SHP77 treated with DMSO at 0.1 percent for 48 hours (cell line): ENCODE measurements around the gene CPAMD8.
"Not testable (repeated sequence)": the region's sequence is repeated elsewhere in the genome, so short reads cannot be mapped to it uniquely, and the experiment has no call there.

Experiments
- DNase-seq: peaks from one replicate; lab custom pipeline; 2025; lab: John Stamatoyannopoulos, UW

CPAMD8 gene

DNA sequence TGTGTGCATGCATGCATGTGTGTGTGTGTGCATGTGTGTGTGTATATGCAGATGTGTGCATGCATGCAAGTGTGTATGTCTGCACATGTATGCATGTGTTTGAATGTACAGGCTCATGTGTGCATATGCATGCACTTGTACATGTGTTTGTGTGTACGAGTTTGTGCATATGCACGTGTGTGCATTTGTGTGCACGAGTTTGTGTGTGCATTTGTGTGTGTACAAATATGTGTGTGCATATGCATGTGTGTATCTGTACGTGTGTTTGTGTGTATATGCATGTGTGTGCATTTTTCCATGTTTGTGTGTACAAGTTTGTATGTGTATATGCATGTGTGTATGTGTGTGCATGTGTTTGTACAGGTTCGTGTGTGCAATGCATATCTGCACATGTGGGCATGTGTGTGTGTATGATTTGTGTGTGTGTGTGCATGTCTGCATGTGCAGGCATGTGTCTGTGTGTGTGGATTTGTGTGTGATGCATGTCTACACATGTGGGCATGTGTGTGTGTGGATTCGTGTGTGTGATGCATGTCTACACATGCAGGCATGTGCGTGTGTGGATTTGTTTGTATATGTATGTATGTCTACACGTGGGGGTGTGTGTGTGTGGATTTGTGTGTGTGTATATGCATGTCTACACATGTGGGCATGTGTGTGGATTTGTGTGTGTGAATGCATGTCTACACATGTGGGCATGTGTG lies 80.7 kb downstream of the CPAMD8 start:
- DNase-seq, result no peak

DNA sequence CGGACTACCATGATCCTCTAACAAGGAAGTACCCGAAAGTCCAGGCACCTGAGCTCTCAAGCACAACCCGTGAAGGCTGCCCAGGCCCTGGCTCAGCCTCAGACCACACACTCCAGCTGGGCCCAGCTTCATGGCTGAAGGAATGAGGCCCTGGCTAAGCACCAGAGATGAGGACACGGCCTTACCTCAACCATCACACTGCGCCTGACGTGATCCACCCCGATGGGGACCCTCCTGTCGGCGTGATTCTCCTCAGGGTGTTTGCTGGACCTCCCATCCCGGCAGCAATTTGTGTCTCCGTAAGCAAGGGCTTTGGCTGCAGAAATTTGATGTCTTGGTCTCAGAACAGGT lies 81.3 kb downstream of the CPAMD8 start:
- no peak for DNase-seq

DNA sequence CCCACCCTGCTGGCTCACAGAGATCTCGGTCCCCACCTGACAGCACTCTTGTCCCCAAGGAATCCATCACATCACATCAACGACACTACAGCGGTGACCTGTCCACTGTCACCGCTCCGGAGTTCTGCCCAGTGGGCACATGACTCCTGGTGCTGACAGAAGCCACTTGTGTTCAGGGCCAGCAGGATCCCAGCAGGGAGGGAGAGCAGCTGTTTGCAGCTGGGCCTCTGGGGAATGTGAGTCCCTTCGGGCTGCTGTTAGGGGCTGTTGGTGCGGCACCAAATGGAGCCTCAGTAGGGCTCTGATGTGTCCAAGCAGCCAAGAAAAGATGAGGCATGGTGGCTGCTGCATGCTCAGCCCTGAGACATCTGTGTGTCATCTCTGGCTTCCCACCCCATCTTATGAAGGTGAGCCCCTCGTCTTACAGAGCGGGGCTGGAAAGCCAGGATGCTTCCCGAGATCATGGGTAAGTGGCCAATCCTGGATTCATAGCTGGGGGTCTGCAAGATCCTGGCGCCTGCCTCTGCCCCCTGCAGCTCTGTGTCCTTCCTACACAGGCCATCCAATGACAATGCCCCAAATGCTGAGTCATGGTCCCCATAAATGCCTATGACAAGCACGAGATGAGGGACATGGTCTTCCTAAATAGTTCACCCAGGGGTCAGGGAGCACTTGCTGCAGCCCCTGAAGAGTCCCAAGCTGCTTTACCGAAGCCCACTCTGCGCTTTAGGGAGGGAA lies 81.8 kb downstream of the CPAMD8 start:
- DNase-seq, result no peak

- no peak for DNase-seq
Observed at GRCh38 chr19:16943942-16944625, 82.5 kb downstream of the CPAMD8 start.

DNA sequence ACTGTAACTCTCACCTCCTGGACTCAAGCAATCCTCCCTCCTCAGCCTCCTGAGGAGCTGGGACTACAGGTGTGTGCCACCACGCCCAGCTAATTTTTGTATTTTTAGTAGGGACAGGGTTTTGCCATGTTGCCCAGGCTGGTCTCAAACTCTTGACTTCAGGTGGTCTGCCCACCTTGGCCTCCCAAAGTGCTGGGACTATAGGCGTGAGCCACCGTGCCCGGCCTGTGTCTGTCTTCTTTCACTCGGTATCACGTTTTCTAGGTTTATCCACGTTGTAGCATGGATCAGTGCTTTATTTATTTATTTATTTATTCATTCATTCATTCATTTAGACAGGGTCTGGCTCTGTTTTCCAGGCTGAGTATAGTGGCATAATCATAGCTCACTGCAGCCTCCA lies 83.5 kb downstream of the CPAMD8 start:
- DNase-seq, result not testable (repeated sequence)

DNA sequence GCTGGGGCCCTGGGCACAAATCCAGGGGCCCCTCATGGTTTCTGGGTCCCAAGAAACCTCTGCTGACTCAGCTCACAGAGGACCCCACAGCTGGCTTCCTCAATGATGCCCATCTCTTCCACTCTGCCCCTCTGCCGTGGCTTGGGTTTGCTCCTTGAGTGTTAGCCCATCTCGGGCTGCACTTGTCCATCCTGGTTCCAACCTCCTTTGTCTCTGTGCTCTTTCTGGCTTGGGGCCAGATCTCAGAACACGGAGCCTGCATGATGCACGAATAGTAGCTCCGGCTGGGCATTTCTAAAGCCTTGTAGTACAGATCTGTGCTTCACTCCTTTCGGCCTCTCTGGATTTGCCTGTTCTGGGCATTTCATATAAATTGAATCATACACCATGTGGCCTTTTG lies 84.0 kb downstream of the CPAMD8 start:
- no peak for DNase-seq

DNA sequence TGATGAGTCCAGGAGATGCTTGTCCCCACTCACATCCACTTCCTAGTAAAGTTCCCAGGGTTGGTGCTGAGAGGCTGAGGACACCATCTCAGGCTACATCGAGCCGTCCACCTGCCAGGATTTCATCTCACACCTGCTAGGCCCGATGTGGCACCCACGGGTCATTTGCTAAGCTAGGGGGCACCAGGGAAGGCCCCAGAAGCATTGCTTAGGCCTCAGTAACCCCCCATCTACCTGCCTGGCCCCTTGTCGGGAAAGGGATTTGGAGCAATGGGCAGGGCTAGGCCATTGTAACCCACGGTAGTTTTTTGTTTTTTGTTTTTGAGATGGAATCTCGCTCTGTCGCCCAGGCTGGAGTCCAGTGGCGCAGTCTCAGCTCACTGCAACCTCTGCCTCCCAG lies 86.0 kb downstream of the CPAMD8 start:
- DNase-seq, result no peak

DNA sequence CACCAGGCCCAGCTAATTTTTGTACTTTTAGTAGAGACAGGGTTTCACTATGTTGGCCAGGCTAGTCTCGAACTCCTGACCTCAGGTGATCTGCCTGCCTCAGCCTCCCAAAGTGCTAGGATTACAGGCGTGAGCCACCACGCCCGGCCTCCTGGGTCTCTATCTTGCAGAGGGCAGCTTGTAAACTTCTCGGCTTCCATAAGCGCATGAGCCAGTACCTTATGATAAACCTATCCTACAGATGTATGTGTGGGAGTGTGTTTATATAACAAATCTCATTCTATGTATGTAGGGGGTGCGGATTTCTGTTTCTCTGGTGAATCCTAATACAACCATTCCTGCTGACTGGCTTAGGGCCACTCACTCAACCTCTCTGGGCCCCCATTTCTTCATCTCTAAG lies 86.5 kb downstream of the CPAMD8 start:
- DNase-seq, result not testable (repeated sequence)

- DNase-seq, result no peak
Observed at GRCh38 chr19:16938211-16938610, 88.4 kb downstream of the CPAMD8 start.

GRCh38 chr19:16937796-16938195 lies 88.8 kb downstream of the CPAMD8 start:
- DNase-seq, result not testable (repeated sequence)

GRCh38 chr19:16936901-16937300 lies 89.7 kb downstream of the CPAMD8 start:
- DNase-seq, result no peak

DNA sequence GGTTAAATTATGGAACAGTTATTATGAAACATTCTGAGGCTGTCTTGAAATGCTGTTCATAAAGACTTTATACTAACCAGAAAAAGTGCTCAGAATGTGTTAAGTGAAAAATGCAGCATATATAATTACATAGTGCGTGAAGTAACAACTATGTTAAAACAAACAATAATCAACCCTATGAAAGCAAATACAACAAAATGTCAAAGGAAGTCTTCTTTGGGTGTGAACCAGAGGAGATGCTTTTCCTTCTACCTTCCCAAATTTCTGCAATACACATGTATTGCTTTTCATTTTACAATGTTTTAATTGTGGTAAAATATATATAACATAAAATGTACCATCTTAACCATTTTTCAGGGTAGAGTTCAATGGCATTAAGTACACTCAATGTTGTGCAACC lies 92.1 kb downstream of the CPAMD8 start:
- no peak for DNase-seq

- no peak for DNase-seq
Observed at GRCh38 chr19:16931306-16931705, 95.3 kb downstream of the CPAMD8 start.

DNA sequence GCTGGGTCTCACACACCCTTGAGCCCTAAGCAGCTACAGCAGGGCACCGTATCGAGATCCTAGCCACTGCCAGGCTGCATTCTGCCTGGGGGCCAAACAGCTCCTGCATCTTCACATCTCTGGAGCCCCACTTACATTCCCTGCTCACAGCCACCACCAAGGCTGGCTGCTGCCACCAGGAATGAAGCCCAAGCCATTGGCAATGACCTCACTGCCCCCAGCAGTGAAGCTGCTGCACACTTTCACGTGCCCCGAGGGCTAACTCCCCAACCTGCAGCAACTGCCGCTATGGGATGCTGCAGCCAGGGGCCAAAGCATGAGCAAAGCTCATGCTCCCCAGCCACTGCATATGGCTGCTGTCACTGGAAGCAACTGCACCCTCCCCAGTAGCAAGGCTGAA lies 95.9 kb downstream of the CPAMD8 start:
- no peak for DNase-seq

GRCh38 chr19:16928916-16929315 lies 97.7 kb downstream of the CPAMD8 start:
- DNase-seq, result no peak

GRCh38 chr19:16928351-16928750 lies 98.3 kb downstream of the CPAMD8 start:
- no peak for DNase-seq

DNA sequence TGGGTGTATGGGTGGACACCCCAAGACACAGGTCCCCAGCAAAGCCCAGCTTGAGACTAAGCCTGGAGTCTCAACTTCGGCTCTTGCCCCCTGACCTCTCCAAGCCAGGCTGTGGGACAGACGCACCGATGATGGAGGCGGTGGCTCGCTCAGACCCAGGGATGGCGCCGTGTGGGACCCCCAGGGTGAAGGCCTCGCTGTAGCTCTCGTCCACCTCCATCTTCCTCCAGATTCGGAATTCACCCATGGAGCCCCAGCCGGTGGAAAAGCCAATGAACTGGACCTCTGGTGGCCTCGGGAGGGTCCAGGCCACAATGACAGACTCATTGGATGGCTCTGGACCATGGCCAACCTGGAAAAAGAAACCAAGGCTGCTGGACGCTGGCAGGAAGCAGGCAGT lies 98.7 kb downstream of the CPAMD8 start:
- DNase-seq, result no peak

DNA sequence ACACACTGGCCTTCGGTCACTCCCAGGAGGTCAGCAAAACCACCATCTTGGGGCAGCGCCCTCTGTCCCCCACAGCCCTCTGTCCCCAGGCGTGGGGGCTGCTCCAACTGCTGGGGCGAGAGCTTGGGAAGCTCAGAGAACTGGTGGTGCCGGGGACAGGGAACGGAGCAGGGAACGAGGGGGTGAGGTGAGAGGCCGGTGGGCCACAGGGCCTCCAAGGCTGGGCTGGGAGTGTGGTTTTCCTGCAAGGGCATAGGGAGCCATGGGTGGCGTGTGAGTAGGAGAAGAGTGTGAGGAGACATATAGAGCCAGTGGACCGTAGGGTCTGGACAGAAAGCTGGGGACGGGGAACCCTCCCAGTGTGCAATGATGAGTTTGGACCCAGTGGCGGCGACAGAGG lies 103.7 kb downstream of the CPAMD8 start:
- DNase-seq, result no peak

GRCh38 chr19:16922592-16922934 lies 104.0 kb downstream of the CPAMD8 start:
- no peak for DNase-seq

DNA sequence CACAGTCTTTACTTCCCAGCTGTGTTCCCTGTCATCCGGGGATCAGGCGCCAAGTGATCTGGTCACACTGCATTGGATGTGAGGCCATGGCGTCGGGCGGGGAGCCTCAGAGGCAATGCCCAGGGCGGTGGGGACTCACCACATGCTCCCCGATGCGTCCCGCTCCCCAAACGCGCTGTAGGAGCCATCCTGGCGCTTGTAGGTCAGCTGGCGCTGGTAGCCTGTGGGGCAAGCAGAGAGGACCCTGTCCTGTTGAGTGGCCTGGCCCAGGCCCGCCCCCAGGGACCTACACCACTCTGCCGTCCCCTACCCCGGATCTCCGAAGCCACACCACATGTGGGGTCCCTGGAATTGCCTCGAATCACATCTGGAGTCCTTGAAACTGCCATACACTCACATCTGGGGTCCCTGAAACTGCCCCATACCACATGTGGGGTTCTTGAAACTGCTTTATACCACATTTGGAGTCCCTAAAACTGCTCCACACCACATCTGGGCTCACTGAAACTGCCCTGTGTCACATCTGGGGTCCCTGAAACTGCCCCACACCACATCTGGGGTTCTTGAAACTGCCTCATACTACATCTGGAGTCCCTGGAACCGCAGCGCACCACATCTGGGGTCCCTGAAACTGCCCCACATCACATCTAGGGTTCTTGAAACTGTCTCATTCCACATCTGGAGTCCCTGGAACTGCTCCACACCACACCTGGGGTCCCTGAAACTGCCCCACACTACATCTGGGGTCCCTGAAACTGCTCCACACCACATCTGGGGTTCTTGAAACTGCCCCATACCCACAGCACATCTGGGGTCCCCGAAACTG lies 104.6 kb downstream of the CPAMD8 start:
- no peak for DNase-seq

DNA sequence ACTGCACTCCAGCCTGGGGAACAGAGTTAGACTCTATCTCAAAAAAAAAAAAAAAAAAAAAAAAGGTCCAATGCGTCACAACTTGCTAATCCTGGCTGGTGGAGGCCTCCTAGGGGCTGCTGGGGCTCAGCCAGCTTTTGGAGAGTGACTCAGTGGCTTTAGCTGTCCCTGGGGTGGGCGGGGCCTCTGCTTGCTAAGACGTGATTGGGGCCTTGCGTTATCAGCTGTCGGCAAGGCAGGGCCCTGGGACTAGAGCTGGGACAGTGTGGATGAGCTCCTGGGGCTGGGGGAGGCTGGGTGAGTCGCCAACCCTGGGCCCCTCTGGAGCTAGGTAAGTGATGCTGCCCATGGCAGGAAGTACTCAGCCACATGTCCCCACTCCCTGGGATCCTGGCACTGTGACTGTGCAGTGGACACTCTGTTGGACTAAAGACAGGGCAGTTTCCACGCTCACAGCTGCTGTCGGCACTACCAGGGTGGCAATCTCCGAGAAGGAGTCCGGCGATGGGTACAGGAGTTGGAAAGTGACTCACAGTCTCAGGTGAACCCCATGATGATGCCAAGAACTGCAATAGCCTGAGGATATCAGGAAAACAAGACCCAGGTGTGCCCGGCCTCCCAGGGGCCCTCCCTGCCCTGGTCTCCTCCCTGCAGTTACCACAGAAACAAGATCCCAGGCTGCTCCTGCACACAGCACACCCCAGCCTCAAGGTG lies 105.6 kb downstream of the CPAMD8 start:
- DNase-seq, result no peak

GRCh38 chr19:16919496-16919895 lies 107.1 kb downstream of the CPAMD8 start:
- DNase-seq, result no peak
